ENCODE results near the gene AIFM3.
A peak's percentile ranks its signal among the peaks of the same experiment; 100 is the strongest.

AIFM3 gene

DNA sequence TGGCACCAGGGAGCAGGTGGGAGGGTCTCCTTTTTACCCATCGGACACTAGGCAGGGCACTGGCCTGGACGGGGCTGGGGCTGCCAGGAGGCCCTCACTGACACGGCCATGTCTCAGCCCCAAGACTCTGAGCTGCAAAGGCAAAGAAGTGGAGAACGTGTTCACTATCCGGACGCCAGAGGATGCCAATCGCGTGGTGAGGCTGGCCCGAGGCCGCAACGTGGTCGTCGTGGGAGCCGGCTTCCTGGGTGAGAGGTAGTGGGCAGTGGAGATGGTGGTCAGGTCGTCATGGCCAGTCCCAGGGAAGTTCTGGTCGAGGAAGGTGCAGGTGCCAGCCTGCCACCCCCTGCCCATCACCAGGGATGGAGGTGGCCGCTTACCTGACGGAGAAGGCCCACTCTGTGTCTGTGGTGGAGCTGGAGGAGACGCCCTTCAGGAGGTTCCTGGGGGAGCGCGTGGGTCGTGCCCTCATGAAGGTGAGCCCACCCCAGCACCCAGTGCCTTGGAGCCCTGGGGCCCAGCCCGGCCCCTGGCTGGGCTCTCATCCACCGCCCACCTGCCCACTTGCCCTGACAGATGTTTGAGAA, 9.3 kb downstream of the AIFM3 start:
- DNase-seq (ENCODE audit: low read depth): no peak

DNA sequence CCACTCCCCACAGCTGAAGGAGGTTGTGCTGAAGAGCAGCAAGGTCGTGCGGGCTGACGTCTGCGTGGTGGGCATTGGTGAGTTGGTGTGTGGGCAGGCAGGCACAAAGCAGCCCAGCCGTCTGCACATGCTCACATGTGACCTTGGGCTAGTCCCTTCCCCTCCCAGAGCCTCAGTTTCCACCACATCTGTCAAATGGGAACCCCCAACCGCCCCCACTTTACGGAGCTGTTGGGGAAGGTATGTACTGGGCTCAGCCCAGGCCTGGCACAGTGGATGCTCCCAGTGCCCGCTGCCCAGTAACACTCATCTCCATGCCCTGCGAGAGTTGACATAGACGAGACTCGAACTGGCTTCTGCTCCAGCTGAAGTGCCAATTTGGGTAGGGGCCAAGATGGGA, 10.0 kb downstream of the AIFM3 start:
- no peak for DNase-seq (ENCODE audit: low read depth)

DNA sequence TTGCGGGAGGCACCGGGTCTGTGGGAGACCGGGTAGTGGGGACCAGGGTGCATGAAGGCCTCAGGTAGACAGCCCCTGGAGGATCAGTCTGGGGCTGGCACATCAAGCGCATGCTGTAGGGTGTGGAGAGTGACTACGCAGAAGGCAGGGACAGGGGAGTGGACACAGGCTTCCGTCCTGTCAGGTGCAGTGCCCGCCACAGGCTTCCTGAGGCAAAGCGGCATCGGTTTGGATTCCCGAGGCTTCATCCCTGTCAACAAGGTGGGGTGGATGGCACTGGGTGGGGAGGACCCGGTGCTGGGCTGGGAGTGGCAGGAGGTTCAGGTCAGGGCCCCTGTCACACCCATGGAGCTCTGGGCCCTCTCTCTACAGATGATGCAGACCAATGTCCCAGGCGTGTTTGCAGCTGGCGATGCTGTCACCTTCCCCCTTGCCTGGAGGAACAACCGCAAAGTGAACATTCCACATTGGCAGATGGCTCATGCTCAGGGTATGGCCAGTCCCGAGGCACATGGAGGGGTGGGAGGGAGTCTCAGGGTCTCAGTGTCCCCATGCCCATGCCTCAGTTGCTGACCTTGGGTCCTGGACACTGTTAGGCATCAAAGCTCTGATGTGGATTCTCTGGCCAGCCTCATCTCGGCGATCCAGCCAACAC, 10.6 kb downstream of the AIFM3 start:
- no peak for DNase-seq (ENCODE audit: low read depth)

DNA sequence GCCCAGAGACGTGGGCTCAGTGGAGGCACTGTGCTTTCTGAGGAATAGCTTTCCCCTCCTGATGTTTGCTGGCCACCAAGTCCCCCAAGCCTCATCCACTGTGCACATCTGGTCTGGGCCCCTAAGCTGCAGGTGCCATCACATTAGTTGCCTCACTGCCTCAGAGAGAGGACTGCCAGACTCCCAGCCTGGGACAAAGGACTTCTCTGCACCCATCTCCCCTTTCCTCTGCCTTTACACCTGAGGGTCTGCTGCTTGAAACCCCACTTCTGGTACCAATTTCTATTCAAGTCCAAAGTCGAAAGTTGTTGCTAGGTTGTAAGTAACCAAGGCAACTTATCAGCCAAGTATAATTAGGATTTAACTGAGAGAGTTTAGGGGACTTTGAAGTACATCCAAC, 11.4 kb downstream of the AIFM3 start:
- no peak for DNase-seq (ENCODE audit: low read depth)

DNA sequence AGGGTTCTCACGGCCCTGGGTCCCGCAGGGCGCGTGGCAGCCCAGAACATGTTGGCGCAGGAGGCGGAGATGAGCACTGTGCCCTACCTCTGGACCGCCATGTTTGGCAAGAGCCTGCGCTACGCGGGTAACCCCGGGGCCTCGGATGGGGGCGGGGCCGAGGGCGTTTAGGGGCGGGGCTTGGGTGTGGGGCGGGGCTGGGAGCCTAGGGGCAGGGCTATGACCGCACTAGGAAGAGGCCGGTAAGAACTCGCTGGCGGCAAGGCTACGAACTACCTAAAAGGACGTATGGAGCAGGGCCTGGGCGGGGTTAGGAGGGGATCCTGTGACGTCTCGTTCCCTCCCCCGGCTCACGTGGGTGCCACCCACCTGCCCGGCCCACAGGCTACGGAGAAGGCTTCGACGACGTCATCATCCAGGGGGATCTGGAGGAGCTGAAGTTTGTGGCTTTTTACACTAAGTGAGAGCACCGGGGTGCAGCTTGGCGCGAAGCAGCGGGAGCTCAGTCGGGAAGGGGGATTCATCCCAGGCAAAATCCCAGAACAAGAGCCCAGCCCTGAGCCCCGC, 12.3 kb downstream of the AIFM3 start:
- no peak for DNase-seq (ENCODE audit: low read depth)

DNA sequence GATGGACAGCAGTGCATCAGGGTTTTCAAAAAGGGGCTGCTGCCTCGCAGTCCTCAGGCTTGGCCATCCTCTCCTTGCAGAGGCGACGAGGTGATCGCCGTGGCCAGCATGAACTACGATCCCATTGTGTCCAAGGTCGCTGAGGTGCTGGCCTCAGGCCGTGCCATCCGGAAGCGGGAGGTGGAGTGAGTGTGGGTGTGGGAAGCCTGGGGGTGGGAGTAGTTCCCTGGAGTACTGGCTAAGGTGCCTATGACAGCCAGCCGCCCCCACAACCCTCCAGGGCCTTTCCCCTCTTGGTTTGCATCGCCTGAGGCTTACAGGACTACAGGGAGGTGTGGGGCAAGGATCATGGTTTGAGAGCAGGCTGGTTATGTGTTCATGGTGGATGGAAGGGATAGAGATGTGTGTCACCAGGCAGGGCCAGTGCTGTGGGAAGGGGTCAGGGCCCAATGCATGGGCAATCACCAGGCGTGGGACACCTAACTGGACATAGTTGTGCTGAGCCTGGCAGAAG, 12.9 kb downstream of the AIFM3 start:
- DNase-seq (ENCODE audit: low read depth): no peak

DNA sequence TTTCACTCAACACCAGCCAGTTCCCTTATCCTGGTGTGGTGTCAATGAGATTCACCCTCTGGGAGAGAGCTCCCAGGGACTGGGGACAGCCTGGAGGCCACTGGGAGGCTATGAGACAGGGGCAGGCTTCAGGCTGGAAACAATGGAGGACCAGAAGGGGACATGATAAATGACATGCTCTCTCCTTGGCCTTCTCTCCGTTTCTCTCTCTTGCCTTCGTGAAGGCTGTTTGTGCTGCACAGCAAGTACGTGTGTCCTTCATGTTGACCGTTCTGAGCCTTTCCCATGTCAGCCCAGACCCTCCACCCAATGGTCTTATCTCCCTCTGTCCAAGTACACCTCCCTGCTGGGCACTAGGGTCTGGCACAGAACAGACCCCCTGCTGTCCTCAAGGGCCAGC, 13.5 kb downstream of the AIFM3 start:
- DNase-seq (ENCODE audit: low read depth): no peak

DNA sequence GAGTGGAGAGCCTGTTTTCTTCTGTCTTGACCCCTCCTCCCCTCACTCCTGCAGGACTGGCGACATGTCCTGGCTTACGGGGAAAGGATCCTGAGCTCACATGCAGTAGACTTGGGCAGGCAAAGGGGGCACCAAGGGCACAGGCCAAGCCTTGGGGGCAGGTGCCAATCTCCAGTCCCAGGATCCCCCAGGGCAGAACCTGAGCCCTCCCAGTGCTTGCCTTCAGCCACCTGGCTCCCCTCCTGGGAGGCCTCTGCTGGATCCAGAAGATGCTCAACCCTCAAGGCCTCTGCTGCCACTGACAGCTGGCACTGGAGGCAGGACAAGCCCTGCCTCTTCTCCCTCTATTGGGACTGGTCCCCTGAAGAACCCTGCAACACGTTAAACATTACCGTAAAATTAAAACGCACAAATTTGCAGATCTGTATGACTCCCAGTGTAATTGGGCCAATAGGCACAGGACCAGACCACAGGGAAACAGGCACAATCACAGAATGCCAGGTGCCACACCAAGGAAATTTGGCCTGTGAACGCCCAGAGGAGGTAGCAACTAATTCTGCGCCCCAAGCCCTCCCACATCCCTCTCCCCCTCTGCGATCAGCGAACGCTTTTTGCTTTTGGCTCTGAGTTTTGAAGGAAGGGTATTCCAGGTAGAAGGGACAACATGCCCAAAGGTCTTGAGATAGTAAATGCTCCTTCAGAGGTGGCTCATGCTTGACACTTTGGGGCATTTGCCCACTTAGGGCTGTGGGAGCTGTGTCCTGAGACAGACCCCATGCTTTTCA, 14.1 kb downstream of the AIFM3 start:
- DNase-seq (ENCODE audit: low read depth): no peak

DNA sequence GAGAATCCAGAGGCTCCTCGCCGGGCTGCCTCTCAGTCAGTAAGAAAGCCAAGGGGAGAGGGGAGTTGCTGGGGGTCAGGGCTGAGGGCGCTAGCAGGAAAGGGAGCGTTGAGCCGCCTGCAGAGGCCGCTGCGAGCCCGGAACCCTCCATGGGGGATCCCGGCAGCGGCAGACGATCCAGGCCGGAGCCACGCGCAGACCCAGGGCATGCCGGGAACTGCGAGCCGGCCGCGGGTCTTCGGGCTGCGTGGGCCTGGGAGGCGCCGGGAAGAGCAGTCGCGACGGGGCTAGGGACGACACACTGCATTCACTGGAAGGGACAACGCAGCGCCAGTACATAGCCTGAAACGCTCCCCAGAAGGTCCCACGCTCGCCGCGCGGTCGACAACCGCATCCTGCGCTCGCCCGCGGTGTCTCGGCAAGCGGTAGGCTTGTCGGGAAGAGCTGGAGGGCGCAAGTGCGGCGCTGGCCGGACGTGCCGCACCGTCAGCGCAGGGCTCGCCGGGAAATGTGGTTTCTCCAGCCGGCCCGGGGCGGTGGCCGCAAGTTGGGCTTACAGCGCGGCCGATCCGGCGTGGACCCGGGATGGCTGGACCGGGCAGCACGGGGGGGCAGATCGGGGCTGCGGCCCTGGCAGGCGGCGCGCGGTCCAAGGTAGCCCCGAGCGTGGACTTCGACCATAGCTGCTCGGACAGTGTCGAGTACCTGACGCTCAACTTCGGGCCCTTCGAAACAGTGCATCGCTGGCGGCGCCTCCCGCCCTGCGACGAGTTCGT, 14.9 kb downstream of the AIFM3 start, which contains the start of gene LZTR1:
TSS of gene LZTR1 (plus strand) at position 511 of the 776 bp plus-strand sequence. CDS start at position 586, 75 bp downstream.
- DNase-seq (ENCODE audit: low read depth): peak; percentile 50

DNA sequence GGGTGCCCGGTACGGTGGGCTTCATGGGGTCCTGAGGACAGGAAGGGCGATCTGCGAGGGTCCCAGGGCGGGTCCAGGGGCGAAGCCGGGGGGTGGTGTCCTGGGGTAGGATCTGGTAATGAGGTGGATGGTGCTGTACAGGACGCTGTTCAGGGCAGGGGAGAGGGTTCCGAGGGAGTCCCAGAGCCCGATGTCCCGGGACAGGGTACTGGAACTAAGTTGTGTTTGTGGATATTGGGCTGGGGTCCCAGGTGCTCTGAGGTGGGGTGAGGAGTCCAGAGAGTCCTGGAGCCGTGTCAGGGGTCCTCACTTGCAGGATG, 15.5 kb downstream of the AIFM3 start:
- no peak for DNase-seq (ENCODE audit: low read depth)

DNA sequence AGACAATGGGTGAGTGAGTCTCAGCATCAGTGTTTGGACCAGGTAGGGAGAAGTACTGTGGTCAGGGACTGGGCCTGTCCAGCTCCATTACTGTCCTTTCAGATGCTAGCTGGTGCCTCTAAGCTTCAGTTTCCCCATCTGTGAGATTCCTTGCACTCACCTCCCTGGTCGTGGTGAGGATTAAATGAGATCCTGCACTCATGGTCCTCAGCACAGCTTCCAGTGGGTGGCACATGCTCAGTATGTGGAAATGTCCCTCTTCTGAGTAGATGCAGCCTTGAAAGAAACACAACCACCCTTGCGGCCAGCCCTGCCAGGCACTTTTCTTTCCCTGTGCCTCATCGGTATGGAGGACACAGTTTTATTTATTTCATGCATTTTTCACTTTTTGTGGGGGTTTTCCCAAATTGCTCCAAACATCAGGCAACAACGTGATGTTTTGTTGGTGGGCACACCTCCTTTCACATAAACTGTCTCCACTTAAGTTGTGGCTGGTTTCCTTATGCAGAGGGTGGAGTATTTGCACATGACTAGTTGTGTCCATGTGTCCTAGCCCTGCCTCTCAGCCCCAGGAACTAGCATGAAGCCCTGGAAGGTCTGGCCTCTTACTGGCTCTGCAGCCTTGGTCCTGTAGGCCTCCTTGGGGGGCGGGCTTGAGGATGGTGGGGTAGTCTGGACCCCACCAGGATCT, 16.2 kb downstream of the AIFM3 start:
- no peak for DNase-seq (ENCODE audit: low read depth)

DNA sequence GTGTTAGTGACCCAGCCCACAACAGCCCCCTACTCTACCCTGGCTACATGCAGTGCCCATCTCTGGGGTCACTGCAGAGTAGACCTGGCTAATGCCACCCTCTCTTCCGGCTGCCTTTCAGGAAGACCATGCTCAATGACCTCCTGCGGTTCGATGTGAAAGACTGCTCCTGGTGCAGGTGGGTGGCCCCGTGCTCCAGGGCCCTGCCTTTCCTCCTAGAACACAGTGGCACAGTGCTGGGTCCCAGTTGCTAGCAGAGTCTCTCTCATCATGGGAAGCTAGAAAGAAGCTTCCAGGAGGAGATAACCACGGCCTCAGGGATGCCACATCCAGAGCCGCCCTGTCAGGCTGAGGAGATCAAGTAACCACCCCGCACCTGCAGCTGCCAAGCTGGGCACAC, 18.7 kb downstream of the AIFM3 start:
- no peak for DNase-seq (ENCODE audit: low read depth)

DNA sequence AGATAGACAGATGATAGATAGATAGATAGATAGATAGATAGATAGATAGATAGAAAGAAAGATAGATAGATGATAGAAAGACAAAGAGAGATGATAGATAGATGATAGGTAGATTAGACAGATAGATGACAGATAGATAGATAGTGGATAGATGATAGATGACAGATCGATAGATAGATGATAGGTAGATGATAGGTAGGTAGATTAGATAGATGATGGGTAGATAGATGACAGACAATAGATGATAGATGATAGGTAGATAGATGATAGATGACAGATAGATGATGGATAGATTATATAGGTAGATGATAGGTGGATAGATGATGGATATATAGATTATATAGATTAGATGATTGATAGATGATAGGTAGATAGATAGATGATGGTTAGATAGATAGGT, 19.3 kb downstream of the AIFM3 start:
- no peak for DNase-seq (ENCODE audit: low read depth)

DNA sequence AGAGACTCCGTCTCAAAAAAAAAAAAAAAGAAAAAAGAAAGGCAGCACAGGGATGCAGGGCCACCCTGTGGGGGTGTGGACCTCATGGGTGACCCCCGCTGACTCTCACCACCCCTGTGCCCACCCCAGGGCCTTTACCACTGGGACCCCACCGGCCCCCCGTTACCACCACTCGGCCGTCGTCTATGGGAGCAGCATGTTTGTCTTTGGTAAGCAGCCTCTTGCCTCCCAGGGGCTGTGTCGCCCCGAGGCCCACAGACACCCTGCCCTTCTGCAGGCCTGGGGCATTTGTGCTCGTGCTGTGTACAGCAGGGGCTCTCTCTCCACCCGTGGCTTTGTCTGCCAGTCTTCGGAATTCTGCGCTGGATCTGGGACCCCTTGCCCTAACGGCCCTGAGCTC, 20.3 kb downstream of the AIFM3 start:
- DNase-seq (ENCODE audit: low read depth): no peak

DNA sequence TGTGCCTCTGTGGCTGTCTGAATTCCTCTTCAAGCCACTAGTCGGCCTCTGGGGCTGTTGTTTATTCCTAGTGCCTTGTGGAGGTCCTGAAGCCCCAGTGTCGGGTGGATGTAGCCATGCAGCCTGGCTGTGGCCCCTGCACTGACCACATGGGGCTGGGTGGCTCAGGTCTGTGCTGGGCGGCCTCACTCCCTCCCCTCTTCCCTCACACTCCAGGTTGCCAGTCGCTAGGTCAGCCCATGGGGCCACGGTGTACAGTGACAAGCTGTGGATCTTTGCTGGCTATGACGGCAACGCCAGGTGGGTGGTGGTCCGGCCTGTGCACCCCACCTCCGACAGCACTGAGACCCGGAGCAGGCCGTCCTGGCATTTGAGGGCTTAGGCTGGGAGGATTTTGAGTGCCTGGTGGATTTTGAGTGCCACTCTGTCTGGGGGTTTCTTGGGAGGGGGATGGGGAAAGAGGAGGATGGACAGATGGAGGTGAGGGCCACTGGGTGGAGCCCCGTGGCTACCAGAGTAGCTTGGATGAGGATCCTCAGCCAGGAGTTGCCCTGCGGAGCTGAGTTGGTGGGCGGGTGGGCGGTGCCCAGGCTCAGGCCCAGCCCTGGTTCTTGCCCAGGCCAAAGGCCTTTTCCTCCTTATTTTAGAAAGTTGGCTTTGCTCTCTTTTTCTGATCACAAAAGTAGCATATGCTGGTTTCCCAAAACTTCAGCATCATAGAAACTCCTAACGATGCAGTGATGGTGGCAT, 21.7 kb downstream of the AIFM3 start:
- DNase-seq (ENCODE audit: low read depth): no peak

DNA sequence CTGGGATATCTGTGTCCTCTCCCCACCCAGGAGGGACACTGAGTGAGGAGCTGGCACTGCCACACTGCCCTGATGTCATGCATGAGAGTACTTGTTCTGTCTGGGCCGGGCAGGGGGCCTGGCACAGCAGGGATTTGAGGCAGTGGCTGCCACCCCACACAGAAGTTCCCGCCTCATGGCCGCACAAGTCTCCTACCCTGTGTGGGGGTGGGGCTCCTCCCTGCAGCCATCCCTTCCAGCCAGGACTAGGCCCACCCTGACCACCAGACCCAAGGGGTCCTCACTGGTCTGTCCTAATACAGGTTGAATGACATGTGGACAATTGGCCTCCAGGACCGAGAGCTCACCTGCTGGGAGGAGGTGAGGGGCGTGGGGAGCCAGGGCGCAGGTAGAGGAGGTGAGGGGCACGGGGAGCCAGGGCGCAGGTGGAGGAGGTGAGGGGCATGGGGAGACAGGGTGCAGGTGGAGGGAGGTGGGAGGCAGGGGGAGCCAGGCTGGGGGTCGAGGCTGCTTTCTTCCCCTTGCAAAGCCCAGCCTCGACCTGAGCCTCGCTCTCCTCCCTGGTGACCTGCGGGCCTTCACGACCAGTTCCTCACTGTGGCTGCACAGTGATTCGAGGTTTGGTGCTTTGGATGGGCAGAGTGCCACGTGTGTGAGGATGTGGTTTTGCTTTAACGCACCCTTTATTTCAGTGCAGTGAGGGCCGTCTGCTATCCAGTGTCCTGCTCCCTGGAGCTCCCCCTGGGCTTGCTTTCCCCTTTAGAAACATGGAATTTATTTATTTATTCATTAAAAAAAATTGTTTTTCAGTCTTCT, 22.5 kb downstream of the AIFM3 start:
- no peak for DNase-seq (ENCODE audit: low read depth)

DNA sequence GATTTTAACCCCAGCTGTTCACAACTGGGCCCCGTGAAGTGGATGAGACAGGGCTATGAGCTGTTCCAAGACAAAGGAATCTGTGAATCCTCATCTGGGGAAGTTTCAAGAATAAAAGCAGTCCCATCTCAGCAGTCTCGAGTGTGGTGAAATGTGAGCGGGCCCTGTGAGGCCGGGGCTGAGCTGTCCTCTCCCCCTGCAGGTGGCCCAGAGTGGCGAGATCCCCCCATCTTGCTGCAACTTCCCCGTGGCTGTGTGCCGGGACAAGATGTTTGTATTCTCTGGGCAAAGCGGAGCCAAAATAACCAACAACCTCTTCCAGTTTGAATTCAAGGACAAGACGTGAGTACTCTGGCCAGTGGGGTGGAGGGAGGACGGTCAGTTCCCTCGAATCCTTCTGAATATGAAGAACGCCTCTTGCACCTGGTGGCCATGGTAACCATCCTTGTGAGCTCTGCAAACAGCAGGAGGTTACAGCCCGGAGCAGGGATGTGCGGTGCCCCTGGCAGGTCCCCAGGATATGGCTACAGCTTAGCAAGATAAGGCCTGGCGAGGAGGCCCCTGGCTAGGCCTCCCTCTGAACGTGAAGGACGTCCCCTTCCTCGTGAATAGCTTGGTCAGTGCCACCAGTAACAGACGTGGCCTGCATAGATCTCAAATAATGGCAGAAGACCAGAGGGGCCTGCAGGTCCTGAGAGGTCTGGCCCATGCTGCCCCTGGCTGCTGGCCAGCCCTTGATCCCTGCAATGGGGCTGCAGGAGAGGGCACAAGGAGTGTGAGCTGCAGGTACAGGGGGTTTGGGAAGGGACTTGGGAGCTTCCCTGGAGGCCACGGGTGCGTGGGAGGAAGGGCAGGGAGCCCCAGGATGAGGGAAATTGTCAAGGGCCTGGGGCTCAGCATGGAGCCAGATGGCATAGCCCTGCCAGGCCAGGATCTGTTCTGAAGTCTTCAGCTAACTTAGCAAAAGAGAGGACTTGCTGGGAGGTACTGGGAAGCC, 23.4 kb downstream of the AIFM3 start:
- no peak for DNase-seq (ENCODE audit: low read depth)

DNA sequence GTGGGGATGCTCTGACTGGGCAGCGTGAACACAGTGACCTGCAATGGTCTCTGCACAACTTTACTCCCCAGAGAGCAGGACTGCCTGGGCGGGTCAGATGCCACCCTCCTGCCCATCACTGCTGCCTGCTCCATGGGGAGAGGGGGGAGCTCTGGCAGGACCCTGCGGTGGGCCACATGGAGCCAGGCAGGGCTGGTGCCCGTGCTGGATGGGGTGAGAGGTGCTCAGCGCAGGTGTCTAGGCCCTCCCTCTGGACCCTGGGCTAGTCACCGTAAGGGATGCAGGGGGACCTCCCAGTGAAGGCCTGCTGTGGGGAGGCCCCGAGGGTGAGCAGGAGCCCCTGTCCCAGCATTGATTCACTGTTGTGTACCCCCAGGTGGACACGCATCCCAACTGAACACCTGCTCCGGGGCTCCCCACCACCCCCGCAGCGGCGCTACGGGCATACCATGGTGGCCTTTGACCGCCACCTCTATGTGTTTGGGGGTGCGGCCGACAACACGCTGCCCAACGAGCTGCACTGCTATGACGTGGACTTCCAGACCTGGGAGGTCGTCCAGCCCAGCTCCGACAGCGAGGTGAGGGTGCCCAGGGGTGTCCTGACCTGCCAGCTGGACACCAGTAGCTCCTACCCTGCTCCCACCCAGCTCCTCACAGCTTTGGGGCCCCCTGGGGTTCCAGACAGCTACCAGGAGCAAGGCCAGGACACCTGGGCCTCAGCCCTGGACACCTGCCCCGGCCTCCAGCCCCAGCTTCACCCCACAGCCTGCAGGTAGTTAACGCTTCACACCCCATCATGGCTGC, 24.4 kb downstream of the AIFM3 start:
- no peak for DNase-seq (ENCODE audit: low read depth)

Data from HS-27A (cell line).